HS-27A (cell line): ENCODE measurements around the gene DDX41.

ENCODE experiments used
- DNase-seq: peaks from one replicate; pipeline ENCODE4 v3.0.0-alpha.2; 2012; ENCODE audit warnings: low read depth, missing footprints

The DDX41 gene

GRCh38 chr5:177467436-177467835 lies 49.3 kb downstream of the DDX41 start:
- DNase-seq = no peak

GRCh38 chr5:177466861-177467260 lies 49.9 kb downstream of the DDX41 start:
- no peak for DNase-seq

- no peak for DNase-seq
These were observed 51.7 kb downstream of the DDX41 start for GRCh38 chr5:177465044-177465443.

GRCh38 chr5:177462021-177462670 lies 54.6 kb downstream of the DDX41 start:
- DNase-seq = no peak
